ENCODE results near the gene SETBP1. TPM values are rescaled to one million over a fixed set of nuclear protein-coding genes. Genes with fewer than 3 reads are reported as not detected.

Gene SETBP1
- total and polyA plus RNA-seq, 2 of the 13 experiments (the other 11 are each of a cell fraction or from before 2014, with no cell fraction given) = 0.18 to 0.65 TPM

DNA sequence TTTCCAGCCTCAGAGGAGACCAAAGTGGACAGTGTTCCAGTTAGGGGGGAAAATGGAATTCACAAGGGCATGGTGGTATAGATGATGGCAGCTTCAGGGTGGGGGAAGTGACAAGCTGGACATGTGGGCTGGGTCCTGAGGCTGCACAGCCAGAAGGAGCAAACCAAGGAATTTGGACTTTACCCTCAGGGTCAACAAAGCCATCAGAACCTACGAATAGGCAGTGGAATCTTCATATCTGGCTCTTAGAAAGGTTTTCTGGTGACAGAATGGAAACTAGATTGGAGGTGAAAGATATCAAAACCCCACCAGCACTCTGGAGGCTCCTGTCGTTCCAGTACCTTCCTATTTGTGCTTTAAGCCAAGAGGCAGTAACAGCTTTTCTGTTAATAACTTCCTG is 127.1 kb downstream of the SETBP1 start (continued):
- TF ChIP-seq ZBTB44 (CRISPR knock-in tag; IDR thresholded peaks at IDR 0.05) (no peak), SALL1 (CRISPR knock-in tag; IDR thresholded peaks at IDR 0.05) (peak; percentile 30; the same call in 1 of the 2 replicates), NFATC3 (CRISPR knock-in tag; IDR thresholded peaks at IDR 0.05) (no peak), JARID2 (CRISPR knock-in tag; IDR thresholded peaks at IDR 0.05; ENCODE audit: insufficient replicate concordance) (no peak), ZNF883 (CRISPR knock-in tag; IDR thresholded peaks at IDR 0.05; ENCODE audit: not compliant biosample characterization) (no peak), ZNF230 (CRISPR knock-in tag; IDR thresholded peaks at IDR 0.05) (no peak), ZFYVE20 (CRISPR knock-in tag; IDR thresholded peaks at IDR 0.05; ENCODE audit: borderline replicate concordance, low read depth) (no peak), HNF4G (IDR thresholded peaks at IDR 0.05; ENCODE audit: borderline replicate concordance, low read depth, low read length) (peak; percentile 67), HNF4G (CRISPR knock-in tag; IDR thresholded peaks at IDR 0.05; ENCODE audit: borderline replicate concordance, low read depth) (0 out of 2 replicates have a peak, but pooled peaks have one; percentile 28), ZBTB7B (CRISPR knock-in tag; IDR thresholded peaks at IDR 0.05) (no peak), ZMYM4 (CRISPR knock-in tag; IDR thresholded peaks at IDR 0.05) (0 out of 2 replicates have a peak, but pooled peaks have one; percentile 39), JUNB (CRISPR knock-in tag; IDR thresholded peaks at IDR 0.05; ENCODE audit: borderline replicate concordance) (no peak), ISL2 (CRISPR knock-in tag; IDR thresholded peaks at IDR 0.05) (no peak), ZNF546 (CRISPR knock-in tag; conservative IDR thresholded peaks at IDR 0.05) (no peak), TBX3 (IDR thresholded peaks at IDR 0.05; ENCODE audit: borderline replicate concordance) (no peak), ZNF678 (CRISPR knock-in tag; IDR thresholded peaks at IDR 0.05) (no peak), SRF (IDR thresholded peaks at IDR 0.05; ENCODE audit: low read depth, low read length) (no peak), MIXL1 (CRISPR knock-in tag; IDR thresholded peaks at IDR 0.05) (no peak), SRSF4 (IDR thresholded peaks at IDR 0.05; ENCODE audit: low read depth, low read length, poor library complexity, severe bottlenecking) (no peak), ZIK1 (CRISPR knock-in tag; IDR thresholded peaks at IDR 0.05; ENCODE audit: borderline replicate concordance, low read depth) (no peak), HNRNPK (IDR thresholded peaks at IDR 0.05; ENCODE audit: low read depth, low read length, poor library complexity, severe bottlenecking) (no peak)
- TF ChIP-seq, protein P1, sequence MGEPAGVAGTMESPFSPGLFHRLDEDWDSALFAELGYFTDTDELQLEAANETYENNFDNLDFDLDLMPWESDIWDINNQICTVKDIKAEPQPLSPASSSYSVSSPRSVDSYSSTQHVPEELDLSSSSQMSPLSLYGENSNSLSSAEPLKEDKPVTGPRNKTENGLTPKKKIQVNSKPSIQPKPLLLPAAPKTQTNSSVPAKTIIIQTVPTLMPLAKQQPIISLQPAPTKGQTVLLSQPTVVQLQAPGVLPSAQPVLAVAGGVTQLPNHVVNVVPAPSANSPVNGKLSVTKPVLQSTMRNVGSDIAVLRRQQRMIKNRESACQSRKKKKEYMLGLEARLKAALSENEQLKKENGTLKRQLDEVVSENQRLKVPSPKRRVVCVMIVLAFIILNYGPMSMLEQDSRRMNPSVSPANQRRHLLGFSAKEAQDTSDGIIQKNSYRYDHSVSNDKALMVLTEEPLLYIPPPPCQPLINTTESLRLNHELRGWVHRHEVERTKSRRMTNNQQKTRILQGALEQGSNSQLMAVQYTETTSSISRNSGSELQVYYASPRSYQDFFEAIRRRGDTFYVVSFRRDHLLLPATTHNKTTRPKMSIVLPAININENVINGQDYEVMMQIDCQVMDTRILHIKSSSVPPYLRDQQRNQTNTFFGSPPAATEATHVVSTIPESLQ (CRISPR knock-in tag; conservative IDR thresholded peaks at IDR 0.05) = no peak
- TF ChIP-seq, protein P2, sequence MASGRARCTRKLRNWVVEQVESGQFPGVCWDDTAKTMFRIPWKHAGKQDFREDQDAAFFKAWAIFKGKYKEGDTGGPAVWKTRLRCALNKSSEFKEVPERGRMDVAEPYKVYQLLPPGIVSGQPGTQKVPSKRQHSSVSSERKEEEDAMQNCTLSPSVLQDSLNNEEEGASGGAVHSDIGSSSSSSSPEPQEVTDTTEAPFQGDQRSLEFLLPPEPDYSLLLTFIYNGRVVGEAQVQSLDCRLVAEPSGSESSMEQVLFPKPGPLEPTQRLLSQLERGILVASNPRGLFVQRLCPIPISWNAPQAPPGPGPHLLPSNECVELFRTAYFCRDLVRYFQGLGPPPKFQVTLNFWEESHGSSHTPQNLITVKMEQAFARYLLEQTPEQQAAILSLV (CRISPR knock-in tag; IDR thresholded peaks at IDR 0.05; ENCODE audit: borderline replicate concordance) = no peak
- TF ChIP-seq, protein P3, sequence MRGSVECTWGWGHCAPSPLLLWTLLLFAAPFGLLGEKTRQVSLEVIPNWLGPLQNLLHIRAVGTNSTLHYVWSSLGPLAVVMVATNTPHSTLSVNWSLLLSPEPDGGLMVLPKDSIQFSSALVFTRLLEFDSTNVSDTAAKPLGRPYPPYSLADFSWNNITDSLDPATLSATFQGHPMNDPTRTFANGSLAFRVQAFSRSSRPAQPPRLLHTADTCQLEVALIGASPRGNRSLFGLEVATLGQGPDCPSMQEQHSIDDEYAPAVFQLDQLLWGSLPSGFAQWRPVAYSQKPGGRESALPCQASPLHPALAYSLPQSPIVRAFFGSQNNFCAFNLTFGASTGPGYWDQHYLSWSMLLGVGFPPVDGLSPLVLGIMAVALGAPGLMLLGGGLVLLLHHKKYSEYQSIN (CRISPR knock-in tag; IDR thresholded peaks at IDR 0.05; ENCODE audit: borderline replicate concordance) = no peak
- TF ChIP-seq, protein P4, sequence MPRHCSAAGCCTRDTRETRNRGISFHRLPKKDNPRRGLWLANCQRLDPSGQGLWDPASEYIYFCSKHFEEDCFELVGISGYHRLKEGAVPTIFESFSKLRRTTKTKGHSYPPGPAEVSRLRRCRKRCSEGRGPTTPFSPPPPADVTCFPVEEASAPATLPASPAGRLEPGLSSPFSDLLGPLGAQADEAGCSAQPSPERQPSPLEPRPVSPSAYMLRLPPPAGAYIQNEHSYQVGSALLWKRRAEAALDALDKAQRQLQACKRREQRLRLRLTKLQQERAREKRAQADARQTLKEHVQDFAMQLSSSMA (CRISPR knock-in tag; IDR thresholded peaks at IDR 0.05) = no peak
